ENCODE measurements around the gene GFM1.

Gene GFM1

GRCh38 chr3:158728851-158729250 lies 84.5 kb downstream of the GFM1 start:
- no peak for DNase-seq

DNA sequence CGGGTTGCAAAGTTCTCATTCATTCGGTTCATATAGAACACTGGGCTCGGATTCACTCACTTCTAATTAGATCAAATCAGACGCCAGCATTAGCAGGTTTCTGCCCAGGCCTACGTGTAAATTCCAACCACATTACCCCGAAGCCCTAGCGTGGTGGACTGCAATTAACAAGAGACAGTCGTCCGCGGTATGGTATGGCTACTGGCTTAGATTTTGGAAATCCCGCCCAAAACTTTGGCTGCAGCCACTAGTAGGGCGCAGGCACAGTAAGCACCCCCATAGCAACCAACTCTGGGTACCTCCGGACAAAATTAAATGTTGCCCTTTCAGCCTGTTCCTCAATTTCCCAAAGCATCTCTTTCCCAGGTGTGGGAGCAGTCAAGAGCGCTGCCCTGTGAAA lies 87.2 kb downstream of the GFM1 start:
- no peak for DNase-seq

GRCh38 chr3:158731938-158732855 lies 87.9 kb downstream of the GFM1 start, which contains the start of gene RARRES1:
RARRES1 (minus strand) TSS chr3:158732457; CDS start chr3:158732415, 42 bp downstream.
- peak; percentile 78 for DNase-seq

- DNase-seq = no peak
Observed at GRCh38 chr3:158732856-158733200, 88.5 kb downstream of the GFM1 start.

DNA sequence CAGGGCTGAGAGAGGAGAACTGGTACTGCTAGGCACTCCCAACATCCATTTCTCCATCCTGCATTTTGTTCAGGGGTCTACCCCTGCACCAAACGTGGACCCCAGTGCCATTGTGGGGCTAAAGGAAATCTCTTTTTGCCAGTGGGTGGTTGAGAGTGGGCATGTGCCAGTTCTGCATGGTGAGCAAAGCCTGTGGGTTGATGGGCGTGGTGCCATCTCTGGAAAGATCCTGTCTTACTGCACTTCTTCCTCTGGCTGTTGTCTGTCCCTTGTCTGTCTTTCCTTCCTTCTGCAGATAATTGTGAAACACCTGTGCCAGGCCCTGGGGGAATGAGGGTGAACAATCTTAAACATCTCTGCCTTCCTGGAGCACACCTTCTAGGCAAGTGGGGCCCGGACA lies 89.3 kb downstream of the GFM1 start:
- no peak for DNase-seq

- no peak for DNase-seq
Observed at GRCh38 chr3:158735296-158736033, 91.1 kb downstream of the GFM1 start.

- DNase-seq = no peak
Observed at GRCh38 chr3:158737410-158737809, 93.1 kb downstream of the GFM1 start.

GRCh38 chr3:158737976-158738615 lies 93.8 kb downstream of the GFM1 start:
- DNase-seq = no peak

DNA sequence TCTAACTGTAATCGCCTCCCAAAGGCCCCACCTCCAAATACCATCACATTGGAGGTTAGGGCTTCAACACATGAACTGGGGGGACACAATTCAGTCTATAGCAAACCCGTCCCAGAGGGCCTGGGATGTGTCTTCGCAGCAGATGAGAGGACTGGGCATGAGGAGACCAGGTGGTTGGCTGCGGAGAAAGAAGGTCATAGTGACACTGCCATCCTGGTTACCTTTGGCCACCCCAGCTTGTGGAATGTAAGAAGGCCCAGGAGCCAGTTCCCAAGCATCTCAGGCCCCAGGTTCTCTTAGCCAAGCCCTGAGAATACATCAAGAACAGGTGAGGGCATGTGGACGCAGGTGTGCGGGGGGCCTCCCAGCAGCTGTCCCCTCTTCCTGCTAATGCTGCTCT lies 94.3 kb downstream of the GFM1 start:
- no peak for DNase-seq

DNA sequence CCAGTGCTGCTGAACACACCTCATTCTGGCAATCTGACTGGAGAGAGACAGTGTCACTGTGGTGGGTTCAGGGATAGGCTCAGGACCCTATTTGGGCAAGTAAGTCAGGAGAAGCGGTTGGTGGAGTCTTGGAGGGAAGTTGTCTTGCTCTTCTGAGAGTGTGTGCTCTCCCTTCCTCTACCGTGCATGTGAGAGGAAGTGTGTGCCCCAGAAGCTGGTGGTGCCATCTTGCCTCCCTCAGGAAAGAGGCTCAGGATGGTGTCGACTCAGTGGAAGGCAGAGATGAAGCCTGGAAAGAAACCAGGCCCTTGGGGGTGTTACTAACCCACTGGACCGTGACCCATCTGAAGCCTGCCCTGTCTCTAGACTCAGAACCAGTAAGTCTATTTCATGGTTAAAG lies 94.8 kb downstream of the GFM1 start:
- DNase-seq = no peak

DNA sequence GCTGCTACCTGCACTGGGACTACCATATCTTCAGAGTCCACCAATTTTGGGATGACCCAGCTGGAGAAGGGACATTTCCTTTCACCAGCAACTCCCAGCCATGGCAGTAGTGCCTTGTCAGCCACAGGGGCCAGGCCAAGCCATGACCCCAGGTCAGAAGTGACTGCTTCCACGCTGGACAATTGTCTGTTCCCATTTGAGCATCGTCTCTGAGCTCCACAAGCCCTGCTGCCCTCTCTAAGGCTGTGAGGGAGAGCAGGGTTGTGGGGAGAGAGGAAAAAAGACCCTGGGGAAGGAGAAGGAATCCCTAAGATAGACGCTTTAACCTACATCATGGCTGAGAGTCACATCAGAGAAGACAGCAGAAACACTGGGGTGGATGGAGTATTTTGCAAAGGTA lies 95.3 kb downstream of the GFM1 start:
- DNase-seq = no peak

All from right hindlimb (tissue), 1 donor.